OCI-LY1 (cell line): ENCODE measurements around the gene TAS2R1.

ENCODE experiments used
- H2AFZ ChIP-seq: fragments of 200-600 bp; sonication (generic), shearing (Covaris generic); 2 replicates; pipeline ENCODE4 v1.6.0; 2014; ENCODE audit warnings: antibody characterized with exemption, mild to moderate bottlenecking, low read length
- H3F3A ChIP-seq: fragments of 200-600 bp; sonication (generic), shearing (Covaris generic); 2 replicates; pipeline ENCODE4 v1.6.0; 2014; ENCODE audit warnings: mild to moderate bottlenecking, antibody characterized with exemption, low read length, moderate library complexity; ENCODE audit not compliant: insufficient read depth
- H3K27ac ChIP-seq: fragments of 200-600 bp; sonication (generic); 2 replicates; pipeline ENCODE4 v1.5.1; 2014; ENCODE audit warnings: low read length, mixed run types, mild to moderate bottlenecking, low read depth; ENCODE audit not compliant: poor library complexity, severe bottlenecking
- H3K27me3 ChIP-seq: fragments of 200-600 bp; sonication (generic); 2 replicates; pipeline ENCODE4 v1.6.0; 2014; ENCODE audit warnings: antibody characterized with exemption, mild to moderate bottlenecking, low read length, moderate library complexity; ENCODE audit not compliant: insufficient read depth
- H3K36me3 ChIP-seq: fragments of 200-600 bp; sonication (generic); 2 replicates; pipeline ENCODE4 v1.6.1; 2014; ENCODE audit warnings: mild to moderate bottlenecking, antibody characterized with exemption, low read length, moderate library complexity, mixed read lengths; ENCODE audit not compliant: insufficient read depth
- H3K4me1 ChIP-seq: fragments of 200-600 bp; sonication (generic); 2 replicates; pipeline ENCODE4 v1.5.1; 2014; ENCODE audit warnings: mild to moderate bottlenecking, low read length, moderate library complexity; ENCODE audit not compliant: insufficient read depth, severe bottlenecking
- H3K4me2 ChIP-seq: fragments of 200-600 bp; sonication (generic), shearing (Covaris generic); 2 replicates; pipeline ENCODE4 v1.6.1; 2014; ENCODE audit warnings: low read length
- H3K4me3 ChIP-seq: fragments of 200-600 bp; sonication (generic); 2 replicates; pipeline ENCODE4 v1.5.1; 2014; ENCODE audit warnings: low read length, low read depth, mild to moderate bottlenecking, mixed read lengths; ENCODE audit not compliant: poor library complexity, severe bottlenecking
- H3K79me2 ChIP-seq: fragments of 200-600 bp; shearing (Covaris generic); 2 replicates; pipeline ENCODE4 v1.6.1; 2016; ENCODE audit warnings: mixed run types, low read length, mixed read lengths; ENCODE audit not compliant: insufficient read depth
- H3K9ac ChIP-seq: fragments of 200-600 bp; sonication (generic), shearing (Covaris generic); 2 replicates; pipeline ENCODE4 v1.6.1; 2014; ENCODE audit warnings: mild to moderate bottlenecking, low read length, mixed read lengths
- H3K9me2 ChIP-seq: fragments of 200-600 bp; sonication (generic), shearing (Covaris generic); 2 replicates; pipeline ENCODE4 v1.6.1; 2014; ENCODE audit warnings: low read depth, mild to moderate bottlenecking, low read length, mixed read lengths
- H3K9me3 ChIP-seq: fragments of 200-600 bp; shearing (Covaris generic); 2 replicates; pipeline ENCODE4 v1.6.1; 2014; ENCODE audit warnings: low read length, mixed read lengths
- H4K20me1 ChIP-seq: fragments of 200-600 bp; sonication (generic), shearing (Covaris generic); 2 replicates; pipeline ENCODE4 v1.6.0; 2016; ENCODE audit warnings: mild to moderate bottlenecking, low read length; ENCODE audit not compliant: insufficient read depth
- EZH2 ChIP-seq: fragments of 200-600 bp; sonication (generic), shearing (Covaris generic); IDR thresholded peaks from 2 replicates; pipeline ENCODE4 v1.8.0; 2017; ENCODE audit warnings: borderline replicate concordance, mixed run types, mild to moderate bottlenecking, antibody characterized with exemption, low read length, moderate library complexity, mixed read lengths
- TF ChIP-seq, protein P1 (sequence below): fragments of 200-600 bp; sonication (generic), shearing (Covaris generic); IDR thresholded peaks from 2 replicates; pipeline ENCODE4 v1.5.1; 2017; ENCODE audit warnings: mild to moderate bottlenecking, antibody characterized with exemption, low read length, moderate library complexity, mixed read lengths

The TAS2R1 gene

DNA sequence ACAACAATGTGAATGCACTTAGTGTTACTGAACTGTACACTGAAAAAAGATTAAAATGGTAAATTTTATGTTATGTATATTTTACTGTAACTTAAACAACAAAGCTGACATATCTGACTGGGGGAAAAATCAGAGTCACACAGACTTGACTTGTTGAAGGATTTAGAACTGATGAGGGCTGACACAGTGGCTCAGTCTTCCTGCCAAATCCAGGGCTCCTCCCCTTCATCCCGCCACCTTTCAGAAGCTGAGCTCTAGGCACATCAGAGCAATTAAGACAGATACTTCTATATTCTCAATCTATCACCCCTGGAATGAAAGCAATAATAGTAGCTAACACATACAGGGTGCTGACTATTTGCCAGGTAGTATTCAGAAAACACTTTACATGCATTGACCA is 27.7 kb upstream of the TAS2R1 start:
- no peak overlapping the region for H3K9ac ChIP-seq
- no peak overlapping the region for H3K27ac ChIP-seq
- no peaks in the 10 kb centered on the region for H3K9me2 ChIP-seq
- H2AFZ ChIP-seq, result no peak overlapping the region
- no peaks in the 10 kb centered on the region for H3K36me3 ChIP-seq
- H3K27me3 ChIP-seq, result no peaks in the 10 kb centered on the region
- TF ChIP-seq EZH2, result no peak
- TF ChIP-seq, protein P1, sequence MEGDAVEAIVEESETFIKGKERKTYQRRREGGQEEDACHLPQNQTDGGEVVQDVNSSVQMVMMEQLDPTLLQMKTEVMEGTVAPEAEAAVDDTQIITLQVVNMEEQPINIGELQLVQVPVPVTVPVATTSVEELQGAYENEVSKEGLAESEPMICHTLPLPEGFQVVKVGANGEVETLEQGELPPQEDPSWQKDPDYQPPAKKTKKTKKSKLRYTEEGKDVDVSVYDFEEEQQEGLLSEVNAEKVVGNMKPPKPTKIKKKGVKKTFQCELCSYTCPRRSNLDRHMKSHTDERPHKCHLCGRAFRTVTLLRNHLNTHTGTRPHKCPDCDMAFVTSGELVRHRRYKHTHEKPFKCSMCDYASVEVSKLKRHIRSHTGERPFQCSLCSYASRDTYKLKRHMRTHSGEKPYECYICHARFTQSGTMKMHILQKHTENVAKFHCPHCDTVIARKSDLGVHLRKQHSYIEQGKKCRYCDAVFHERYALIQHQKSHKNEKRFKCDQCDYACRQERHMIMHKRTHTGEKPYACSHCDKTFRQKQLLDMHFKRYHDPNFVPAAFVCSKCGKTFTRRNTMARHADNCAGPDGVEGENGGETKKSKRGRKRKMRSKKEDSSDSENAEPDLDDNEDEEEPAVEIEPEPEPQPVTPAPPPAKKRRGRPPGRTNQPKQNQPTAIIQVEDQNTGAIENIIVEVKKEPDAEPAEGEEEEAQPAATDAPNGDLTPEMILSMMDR, result no peak
- H4K20me1 ChIP-seq, result no peaks in the 10 kb centered on the region
- no peak overlapping the region for H3K4me3 ChIP-seq
- no peaks in the 10 kb centered on the region for H3K9me3 ChIP-seq
- H3F3A ChIP-seq, result no peaks in the 10 kb centered on the region
- no peak overlapping the region for H3K4me2 ChIP-seq
- H3K79me2 ChIP-seq, result no peaks in the 10 kb centered on the region
- no peaks in the 10 kb centered on the region for H3K4me1 ChIP-seq

DNA sequence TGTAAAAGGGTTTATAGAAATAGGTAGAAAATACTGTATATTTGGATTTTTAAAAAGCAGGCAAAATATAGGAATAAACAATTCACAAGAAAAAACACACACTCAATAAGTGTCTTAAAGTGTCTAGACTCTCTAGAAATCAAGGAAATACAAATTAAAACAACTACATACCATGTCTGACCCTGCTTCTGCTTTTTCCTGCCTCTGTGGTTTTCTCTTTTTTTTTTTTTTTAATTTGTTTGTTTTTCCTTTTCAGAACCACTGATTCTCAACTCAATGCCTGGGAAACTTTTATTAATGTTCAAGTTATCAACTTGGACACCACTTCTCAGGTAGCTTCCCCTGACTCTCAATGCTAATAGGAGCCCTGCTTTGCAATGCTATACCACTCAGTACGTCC is 25.5 kb upstream of the TAS2R1 start:
- TF ChIP-seq, protein P1, result no peak
- no peak for TF ChIP-seq EZH2
- Histone ChIP-seq H4K20me1 (no peaks in the 10 kb centered on the region), H3K4me3 (no peak overlapping the region), H3K9me3 (no peaks in the 10 kb centered on the region), H3K4me1 (no peaks in the 10 kb centered on the region), H3K27ac (no peak overlapping the region), H2AFZ (no peak overlapping the region), H3K36me3 (no peaks in the 10 kb centered on the region), H3K27me3 (no peaks in the 10 kb centered on the region), H3K9ac (no peak overlapping the region), H3K9me2 (no peaks in the 10 kb centered on the region), H3K79me2 (no peaks in the 10 kb centered on the region), H3K4me2 (no peak overlapping the region), H3F3A (no peaks in the 10 kb centered on the region)

DNA sequence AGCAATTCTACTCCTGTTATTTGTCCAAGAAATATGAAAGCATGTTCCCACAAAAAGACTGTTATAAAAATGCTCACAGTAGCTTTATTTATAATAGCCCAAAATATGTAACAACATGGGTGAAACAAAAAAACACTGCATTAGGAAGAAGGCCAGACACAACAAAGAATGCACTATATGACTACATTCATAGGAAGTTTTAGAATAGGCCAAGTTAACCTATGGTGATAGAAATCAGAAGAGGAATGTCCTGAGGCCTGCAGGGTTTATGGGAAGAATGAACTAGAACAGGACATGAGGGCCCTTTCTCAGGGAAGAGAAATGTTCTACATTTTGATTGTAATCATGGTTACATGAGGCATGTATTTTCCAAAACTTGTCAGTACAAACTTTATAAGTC is 24.7 kb upstream of the TAS2R1 start:
- Histone ChIP-seq H3K4me1 (no peaks in the 10 kb centered on the region), H3F3A (no peaks in the 10 kb centered on the region), H2AFZ (no peak overlapping the region), H4K20me1 (no peaks in the 10 kb centered on the region), H3K9ac (no peak overlapping the region), H3K4me2 (no peak overlapping the region), H3K9me3 (no peaks in the 10 kb centered on the region), H3K79me2 (no peaks in the 10 kb centered on the region), H3K4me3 (no peak overlapping the region), H3K9me2 (no peaks in the 10 kb centered on the region), H3K36me3 (no peaks in the 10 kb centered on the region), H3K27ac (no peak overlapping the region), H3K27me3 (no peaks in the 10 kb centered on the region)
- TF ChIP-seq EZH2, result no peak
- TF ChIP-seq, protein P1, result no peak
